ENCODE results near the gene BCL11A.
A peak's percentile ranks its signal among the peaks of the same experiment; 100 is the strongest.

The BCL11A gene

GRCh38 chr2:60559880-60560279 is 6.4 kb upstream of the BCL11A start:
- no peak for DNase-seq (ENCODE audit: low read depth in 2 of 2)

GRCh38 chr2:60558536-60558935 is 5.1 kb upstream of the BCL11A start:
- no peak for DNase-seq (ENCODE audit: low read depth in 2 of 2)

- no peak for DNase-seq (ENCODE audit: low read depth in 2 of 2)
These were observed 4.0 kb upstream of the BCL11A start for GRCh38 chr2:60557486-60557864.

GRCh38 chr2:60556576-60557485 is 3.4 kb upstream of the BCL11A start:
- no peak for DNase-seq (ENCODE audit: low read depth in 2 of 2)

- DNase-seq (ENCODE audit: low read depth in 2 of 2), result no peak
These were observed 2.7 kb upstream of the BCL11A start for GRCh38 chr2:60556175-60556574.

GRCh38 chr2:60555783-60556139 is 2.3 kb upstream of the BCL11A start:
- DNase-seq (ENCODE audit: low read depth in 2 of 2), result no peak

- peak; percentile 31 to 42 for DNase-seq (ENCODE audit: low read depth in 2 of 2)
These were observed 1.8 kb upstream of the BCL11A start for GRCh38 chr2:60555066-60555782.

GRCh38 chr2:60554646-60555065 is 1.2 kb upstream of the BCL11A start:
- DNase-seq (ENCODE audit: low read depth in 2 of 2), result no peak

- DNase-seq (ENCODE audit: low read depth in 2 of 2), result no peak
These were observed 706 bp upstream of the BCL11A start for GRCh38 chr2:60554074-60554645.

GRCh38 chr2:60552851-60553494 is 481 bp downstream of the BCL11A start:
- DNase-seq (ENCODE audit: low read depth in 2 of 2), result no peak

- DNase-seq (ENCODE audit: low read depth in 2 of 2), result no peak
These were observed 1.2 kb downstream of the BCL11A start for GRCh38 chr2:60552078-60552850.

- DNase-seq (ENCODE audit: low read depth in 2 of 2), result no peak
These were observed 2.0 kb downstream of the BCL11A start for GRCh38 chr2:60551240-60552077.

- DNase-seq (ENCODE audit: low read depth in 2 of 2), result no peak
These were observed 2.5 kb downstream of the BCL11A start for GRCh38 chr2:60550984-60551239.

- peak; percentile 24 to 40 for DNase-seq (ENCODE audit: low read depth in 2 of 2)
These were observed 3.1 kb downstream of the BCL11A start for GRCh38 chr2:60550178-60550983.

GRCh38 chr2:60549928-60550177 is 3.6 kb downstream of the BCL11A start:
- DNase-seq (ENCODE audit: low read depth in 2 of 2), result no peak

- DNase-seq (ENCODE audit: low read depth in 2 of 2), result no peak
These were observed 4.1 kb downstream of the BCL11A start for GRCh38 chr2:60549238-60549927.

GRCh38 chr2:60548845-60549237 is 4.6 kb downstream of the BCL11A start:
- no peak for DNase-seq (ENCODE audit: low read depth in 2 of 2)

- no peak for DNase-seq (ENCODE audit: low read depth in 2 of 2)
These were observed 5.1 kb downstream of the BCL11A start for GRCh38 chr2:60548311-60548710.

GRCh38 chr2:60547841-60548240 is 5.6 kb downstream of the BCL11A start:
- DNase-seq (ENCODE audit: low read depth in 2 of 2), result no peak

Data from stimulated activated CD8-positive, alpha-beta memory T cell treated with anti-CD3 and anti-CD28 coated beads, Interleukin-7, amount 100 ng/mL, for 4 hours (primary cell).